Omental fat pad (tissue), 4 donors: ENCODE results near the gene ANO8. TPM values are rescaled to one million over a fixed set of nuclear protein-coding genes. Genes with fewer than 3 reads are reported as not detected.
"Not testable (repeated sequence)": the region's sequence is repeated elsewhere in the genome, so short reads cannot be mapped to it uniquely, and the experiment has no call there.

Experiments
- ATAC-seq: fragments of 150-250 bp; one replicate; pipeline ENCODE4 v1.9.1; 2016; ENCODE audit warnings: mild to moderate bottlenecking, moderate library complexity; ENCODE audit not compliant: low FRiP score
- DNase-seq: peaks from one replicate; pipeline ENCODE4 v3.0.0-alpha.2; 2019; ENCODE audit warnings: low spot score
- total RNA-seq, 4 donors: library from RNA; depleted of rRNA; stranded (reverse); fragments of >200 nt; gene quantifications; one replicate each; pipeline ENCODE4 v1.1.0, GENCODE V29; 2016
- TF ChIP-seq, protein P1 (sequence below), 3 donors: fragments of 450-650 bp; IDR thresholded peaks; one replicate each; pipeline ENCODE4 v1.5.1; 2016 to 2017; ENCODE audit warnings: antibody characterized with exemption in 3 of 3, mild to moderate bottlenecking in 3 of 3, moderate library complexity in 2 of 3

ANO8 gene
- total RNA-seq, 4 donors from 2014 or later = 5.5 to 6.1 (median 5.8) TPM

DNA sequence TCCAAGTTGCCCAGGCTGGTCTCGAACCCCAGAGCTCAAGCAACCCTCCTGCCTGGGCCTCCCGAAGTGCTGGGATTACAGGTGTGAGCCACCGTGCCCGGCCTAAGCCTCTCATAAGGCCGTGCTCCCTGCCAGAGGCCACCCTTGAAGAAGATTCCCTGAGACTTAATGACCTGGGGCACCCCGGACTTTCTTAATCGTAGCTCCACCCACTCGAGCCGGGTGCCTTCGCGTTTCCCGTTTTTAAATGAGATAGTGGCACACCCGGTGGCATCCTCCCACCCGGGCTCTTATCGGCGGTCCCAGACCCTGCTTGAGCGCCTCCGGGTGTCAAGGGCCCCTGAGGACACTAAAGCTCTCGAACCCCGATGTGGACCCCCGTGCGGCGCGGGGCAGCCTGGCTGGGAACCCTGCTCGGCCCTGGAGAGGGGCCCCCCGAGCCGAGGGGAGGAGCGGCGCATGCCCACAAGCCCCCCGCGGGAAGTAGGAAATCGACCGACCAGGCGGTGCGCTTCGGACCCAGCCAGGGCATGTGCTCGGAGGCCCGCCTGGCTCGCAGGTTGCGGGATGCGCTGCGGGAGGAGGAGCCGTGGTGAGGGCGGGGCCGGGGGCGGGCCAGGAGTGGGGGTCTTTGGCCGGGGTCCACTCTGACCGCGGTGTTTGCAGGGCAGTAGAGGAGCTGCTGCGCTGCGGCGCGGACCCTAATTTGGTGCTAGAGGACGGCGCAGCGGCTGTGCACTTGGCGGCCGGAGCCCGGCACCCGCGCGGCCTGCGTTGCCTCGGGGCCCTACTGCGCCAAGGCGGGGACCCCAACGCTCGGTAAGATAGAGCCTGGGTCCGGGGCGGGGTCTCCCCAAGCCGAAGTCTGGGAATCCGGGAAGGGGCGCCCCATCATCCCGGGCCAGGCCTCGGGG is 53.0 kb downstream of the ANO8 start, which contains the start of gene ANKLE1:
TSS of gene ANKLE1 (plus strand) at position 511 of the 914 bp plus-strand sequence. CDS start at position 531, 20 bp downstream.
- TF ChIP-seq, protein P1, sequence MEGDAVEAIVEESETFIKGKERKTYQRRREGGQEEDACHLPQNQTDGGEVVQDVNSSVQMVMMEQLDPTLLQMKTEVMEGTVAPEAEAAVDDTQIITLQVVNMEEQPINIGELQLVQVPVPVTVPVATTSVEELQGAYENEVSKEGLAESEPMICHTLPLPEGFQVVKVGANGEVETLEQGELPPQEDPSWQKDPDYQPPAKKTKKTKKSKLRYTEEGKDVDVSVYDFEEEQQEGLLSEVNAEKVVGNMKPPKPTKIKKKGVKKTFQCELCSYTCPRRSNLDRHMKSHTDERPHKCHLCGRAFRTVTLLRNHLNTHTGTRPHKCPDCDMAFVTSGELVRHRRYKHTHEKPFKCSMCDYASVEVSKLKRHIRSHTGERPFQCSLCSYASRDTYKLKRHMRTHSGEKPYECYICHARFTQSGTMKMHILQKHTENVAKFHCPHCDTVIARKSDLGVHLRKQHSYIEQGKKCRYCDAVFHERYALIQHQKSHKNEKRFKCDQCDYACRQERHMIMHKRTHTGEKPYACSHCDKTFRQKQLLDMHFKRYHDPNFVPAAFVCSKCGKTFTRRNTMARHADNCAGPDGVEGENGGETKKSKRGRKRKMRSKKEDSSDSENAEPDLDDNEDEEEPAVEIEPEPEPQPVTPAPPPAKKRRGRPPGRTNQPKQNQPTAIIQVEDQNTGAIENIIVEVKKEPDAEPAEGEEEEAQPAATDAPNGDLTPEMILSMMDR (IDR thresholded peaks at IDR 0.05) = no peak
- ATAC-seq (peak; percentile 5), DNase-seq (no peak)

- DNase-seq = no peak
- no peak for ATAC-seq
- TF ChIP-seq, protein P1 (IDR thresholded peaks at IDR 0.05) = no peak
Observed at GRCh38 chr19:17279436-17279835, 55.2 kb downstream of the ANO8 start.

- ATAC-seq (no peak), DNase-seq (no peak)
- TF ChIP-seq, protein P1 (IDR thresholded peaks at IDR 0.05) = no peak
Observed at GRCh38 chr19:17275441-17276175, 59.0 kb downstream of the ANO8 start.

DNA sequence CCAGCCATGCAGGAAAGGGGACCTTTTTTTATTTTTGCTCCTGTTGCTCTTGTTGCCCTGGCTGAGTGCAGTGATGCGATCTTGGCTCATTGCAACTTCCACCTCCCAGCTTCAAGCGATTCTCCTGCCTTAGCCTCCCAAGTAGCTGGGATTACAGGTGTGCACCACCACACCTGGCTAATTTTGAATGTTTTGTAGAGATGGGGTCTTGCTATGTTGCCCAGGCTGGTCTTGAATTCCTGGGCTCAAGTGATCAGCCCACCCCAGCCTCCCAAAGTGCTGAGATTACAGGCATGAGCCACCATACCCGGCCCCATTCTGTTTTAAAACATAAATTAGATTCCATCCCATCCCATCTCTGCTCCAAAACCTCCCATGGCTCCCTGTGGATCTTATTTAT is 59.8 kb downstream of the ANO8 start:
- DNase-seq, ATAC-seq: not testable (repeated sequence)

Other genes starting within 250 kb of the ANO8 start
- 10 to 100 TPM; 14.5 to 22.3 (median 20.7) TPM for gene USE1, start 119.5 kb downstream of the ANO8 start, total RNA-seq
- 10 to 100 TPM in 1 of 4 donors, 1 to 10 TPM in 3; 6.7 to 17.7 (median 9.3) TPM for gene OCEL1, start 108.6 kb downstream of the ANO8 start, total RNA-seq
- gene NR2F6, start 88.9 kb downstream of the ANO8 start, total RNA-seq = 10 to 100 TPM; 16.9 to 45.4 (median 29.8) TPM
- 10 to 100 TPM in 1 of 4 donors, 1 to 10 TPM in 3; 2.4 to 43.3 (median 5.8) TPM for gene USHBP1, start 70.1 kb downstream of the ANO8 start, total RNA-seq
- gene BABAM1, start 67.4 kb downstream of the ANO8 start, total RNA-seq = 10 to 100 TPM; 46.0 to 62.1 (median 59.1) TPM
- gene ANKLE1, start 53.0 kb downstream of the ANO8 start, total RNA-seq = under 1 TPM; 0.47 to 0.82 (median 0.52) TPM
- gene ABHD8, start 31.4 kb downstream of the ANO8 start, total RNA-seq = 10 to 100 TPM in 2 of 4 donors, 1 to 10 TPM in 2; 6.1 to 13.2 (median 11.1) TPM
- gene MRPL34, start 29.0 kb downstream of the ANO8 start, total RNA-seq = 100 to 1,000 TPM in 3 of 4 donors, 10 to 100 TPM in 1; 87.9 to 134 (median 119) TPM
- 10 to 100 TPM in 3 of 4 donors, 1 to 10 TPM in 1; 4.6 to 44.4 (median 23.8) TPM for gene DDA1, start 25.3 kb downstream of the ANO8 start, total RNA-seq
- gene GTPBP3, start 2.7 kb upstream of the ANO8 start, total RNA-seq = 10 to 100 TPM in 2 of 4 donors, 1 to 10 TPM in 2; 7.2 to 36.4 (median 12.0) TPM
- 100 to 1,000 TPM in 2 of 4 donors, 10 to 100 TPM in 2; 39.7 to 139 (median 114) TPM for gene PLVAP, start 42.5 kb upstream of the ANO8 start, total RNA-seq
- gene CCDC194, start 59.3 kb upstream of the ANO8 start, total RNA-seq = 1 to 10 TPM in 1 of 4 donors, under 1 TPM in 1, not detected in 2; 0.93 to 1.7 TPM
- gene BST2, start 70.8 kb upstream of the ANO8 start, total RNA-seq = 100 to 1,000 TPM; 126 to 368 (median 146) TPM
- 10 to 100 TPM; 34.1 to 65.0 (median 45.9) TPM for gene MVB12A, start 85.2 kb upstream of the ANO8 start, total RNA-seq
- gene TMEM221, start 113.8 kb upstream of the ANO8 start, total RNA-seq = 1 to 10 TPM in 1 of 4 donors, under 1 TPM in 2, not detected in 1; 0.38 to 1.9 (median 0.46) TPM
- gene NXNL1, start 126.1 kb upstream of the ANO8 start, total RNA-seq = not detected
- gene SLC27A1, start 135.7 kb upstream of the ANO8 start, total RNA-seq = 10 to 100 TPM; 26.6 to 52.8 (median 40.4) TPM
- 10 to 100 TPM; 57.8 to 92.5 (median 69.0) TPM for gene PGLS, start 176.8 kb upstream of the ANO8 start, total RNA-seq
- gene COLGALT1, start 220.8 kb upstream of the ANO8 start, total RNA-seq = 100 to 1,000 TPM in 3 of 4 donors, 10 to 100 TPM in 1; 70.0 to 141 (median 115) TPM